Choroid plexus epithelial cell (primary cell): Measurements from ENCODE around the gene C1orf116.
"Not testable (repeated sequence)": the region's sequence is repeated elsewhere in the genome, so short reads cannot be mapped to it uniquely, and the experiment has no call there.

Experiments used
- DNase-seq: peaks from one replicate; pipeline ENCODE4 v3.0.0-alpha.2; 2010; ENCODE audit warnings: low read depth
- H3K4me3 ChIP-seq: 2 replicates; pipeline ENCODE4 v1.5.1; 2011; ENCODE audit warnings: low read depth, mild to moderate bottlenecking, control low read depth, low read length, moderate library complexity
- CTCF ChIP-seq: conservative IDR thresholded peaks from 2 replicates; pipeline ENCODE4 v1.5.1; 2011; ENCODE audit warnings: low read depth, mild to moderate bottlenecking, control low read depth, inconsistent platforms, low read length, moderate library complexity

The C1orf116 gene

GRCh38 chr1:207049054-207049453 lies 16.5 kb upstream of the C1orf116 start:
- H3K4me3 ChIP-seq = no peak overlapping the region
- no peak for DNase-seq
- TF ChIP-seq CTCF = no peak

- H3K4me3 ChIP-seq = no peak overlapping the region
- DNase-seq = no peak
- no peak for TF ChIP-seq CTCF
Measured at GRCh38 chr1:207048041-207048440, 15.5 kb upstream of the C1orf116 start.

- TF ChIP-seq CTCF = no peak
- no peak for DNase-seq
- H3K4me3 ChIP-seq = no peak overlapping the region
Measured at GRCh38 chr1:207047505-207047904, 14.9 kb upstream of the C1orf116 start.

DNA sequence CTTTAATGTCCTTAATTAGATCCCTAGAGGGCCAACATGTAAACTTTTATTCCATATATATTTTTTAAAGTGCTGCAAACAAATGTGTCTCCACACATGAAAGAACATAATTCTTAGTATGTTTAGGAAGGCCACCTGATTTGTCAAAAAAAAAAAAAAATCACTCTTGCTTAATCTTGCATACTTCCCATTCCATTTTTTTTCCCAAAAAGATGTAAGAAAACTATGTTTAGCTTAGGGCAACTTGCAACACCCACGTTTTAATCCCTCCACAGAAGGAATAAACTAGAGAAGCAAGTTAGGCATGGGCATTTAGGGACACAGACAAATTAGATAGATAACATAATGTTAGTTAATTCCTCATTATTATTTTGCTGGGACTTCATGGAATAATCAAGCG lies 12.9 kb upstream of the C1orf116 start:
- no peak for TF ChIP-seq CTCF
- DNase-seq = no peak
- no peak overlapping the region for H3K4me3 ChIP-seq

DNA sequence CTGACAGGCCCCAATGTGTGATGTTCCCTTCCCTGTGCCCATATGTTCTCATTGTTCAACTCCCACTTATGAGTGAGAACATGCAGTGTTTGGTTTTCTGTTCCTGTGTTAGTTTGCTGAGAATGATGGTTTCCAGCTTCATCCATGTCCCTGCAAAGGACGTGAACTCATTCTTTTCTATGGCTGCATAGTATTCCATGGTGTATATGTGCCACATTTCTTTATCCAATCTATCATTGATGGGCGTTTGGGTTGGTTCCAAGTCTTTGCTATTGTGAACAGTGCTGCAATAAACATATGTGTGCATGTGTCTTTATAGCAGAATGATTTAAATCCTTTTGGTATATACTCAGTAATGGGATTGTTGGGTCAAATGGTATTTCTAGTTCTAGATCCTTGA lies 8.8 kb upstream of the C1orf116 start:
- not testable (repeated sequence) for DNase-seq, H3K4me3 ChIP-seq

- TF ChIP-seq CTCF = no peak
- H3K4me3 ChIP-seq = no peak overlapping the region
- DNase-seq = peak; percentile 41
Measured at GRCh38 chr1:207040181-207040533, 7.6 kb upstream of the C1orf116 start.

GRCh38 chr1:207039380-207040180 lies 7.0 kb upstream of the C1orf116 start:
- no peak for DNase-seq

More at GRCh38 chr1:207039380-207040180, 7.0 kb upstream of the C1orf116 start:
- TF ChIP-seq CTCF = no peak
- no peak overlapping the region for H3K4me3 ChIP-seq
